IPS DF 6.9 (cell line): Measurements from ENCODE around the gene ABCG2.

ENCODE experiments used
- DNase-seq: peaks from one replicate; pipeline ENCODE4 v3.0.0-alpha.2; 2013; ENCODE audit warnings: low read depth, low spot score
- H3K27ac ChIP-seq: one replicate; pipeline ENCODE4 v1.5.1; 2013; ENCODE audit warnings: low read length, control low read depth
- H3K27me3 ChIP-seq: 2 replicates; pipeline ENCODE4 v1.6.1; 2013; ENCODE audit warnings: mild to moderate bottlenecking, low read length; ENCODE audit not compliant: control insufficient read depth, insufficient read depth
- H3K36me3 ChIP-seq: 2 replicates; pipeline ENCODE4 v1.6.1; 2013; ENCODE audit warnings: low read length; ENCODE audit not compliant: control insufficient read depth, insufficient read depth
- H3K4me1 ChIP-seq: 2 replicates; pipeline ENCODE4 v1.6.1; 2013; ENCODE audit warnings: low read length; ENCODE audit not compliant: control insufficient read depth, insufficient read depth
- H3K4me3 ChIP-seq: 2 replicates; pipeline ENCODE4 v1.5.1; 2013; ENCODE audit warnings: mild to moderate bottlenecking, low read length
- H3K9me3 ChIP-seq: 2 replicates; pipeline ENCODE4 v1.6.1; 2013; ENCODE audit warnings: low read length, inconsistent platforms; ENCODE audit not compliant: control insufficient read depth, insufficient read depth
- WGBS: extraction: QIAGEN DNeasy Blood & Tissue Kit; methylation state at CpG from one replicate; pipeline ENCODE4 v1.1.7; 2013; ENCODE audit warnings: mixed read lengths, missing lambda C conversion rate; ENCODE audit not compliant: insufficient read length, insufficient coverage; 5-methylcytosine and 5-hydroxymethylcytosine counted together

Gene ABCG2

GRCh38 chr4:88078579-88078978 lies 79.9 kb downstream of the ABCG2 start:
- Histone ChIP-seq H3K9me3 (no peaks in the 10 kb centered on the region), H3K27me3 (no peaks in the 10 kb centered on the region), H3K36me3 (peaks cover 6% of the 10 kb centered on the region; the same call in 1 of the 2 replicates), H3K27ac (no peak overlapping the region), H3K4me3 (no peak overlapping the region), H3K4me1 (0 out of 2 replicates have a peak, but pooled peaks cover 1% of the 10 kb centered on the region)
- no peak for DNase-seq
- no CpG with 5 or more reads among the region's 2 CpGs for WGBS

GRCh38 chr4:88077911-88078524 lies 80.4 kb downstream of the ABCG2 start:
- no CpG with 5 or more reads among the region's 7 CpGs for WGBS
- Histone ChIP-seq H3K4me1 (0 out of 2 replicates have a peak, but pooled peaks cover 1% of the 10 kb centered on the region), H3K9me3 (no peaks in the 10 kb centered on the region), H3K4me3 (no peak overlapping the region), H3K27ac (no peak overlapping the region), H3K27me3 (no peaks in the 10 kb centered on the region), H3K36me3 (peaks cover 6% of the 10 kb centered on the region; the same call in 1 of the 2 replicates)
- DNase-seq: no peak

GRCh38 chr4:88075336-88075735 lies 83.1 kb downstream of the ABCG2 start:
- H3K9me3 ChIP-seq: no peaks in the 10 kb centered on the region
- H3K4me1 ChIP-seq: 0 out of 2 replicates have a peak, but pooled peaks cover 1% of the 10 kb centered on the region
- H3K4me3 ChIP-seq: no peak overlapping the region
- whole genome bisulfite sequencing: no CpG with 5 or more reads among the region's 9 CpGs
- no peak for DNase-seq
- H3K27ac ChIP-seq: no peak overlapping the region
- no peaks in the 10 kb centered on the region for H3K27me3 ChIP-seq
- H3K36me3 ChIP-seq: peaks cover 11% of the 10 kb centered on the region; the same call in 1 of the 2 replicates

GRCh38 chr4:88070031-88070430 lies 88.4 kb downstream of the ABCG2 start:
- DNase-seq: no peak
- Histone ChIP-seq H3K9me3 (no peaks in the 10 kb centered on the region), H3K27ac (no peak overlapping the region), H3K4me1 (no peaks in the 10 kb centered on the region), H3K36me3 (peaks cover 13% of the 10 kb centered on the region; the same call in 1 of the 2 replicates), H3K27me3 (no peaks in the 10 kb centered on the region), H3K4me3 (no peak overlapping the region)
- WGBS: no CpG with 5 or more reads among the region's 1 CpG

GRCh38 chr4:88064410-88064809 lies 94.0 kb downstream of the ABCG2 start:
- Histone ChIP-seq H3K27ac (no peak overlapping the region), H3K36me3 (peaks cover 6% of the 10 kb centered on the region; the same call in 1 of the 2 replicates), H3K4me1 (no peaks in the 10 kb centered on the region), H3K4me3 (no peak overlapping the region), H3K27me3 (no peaks in the 10 kb centered on the region), H3K9me3 (no peaks in the 10 kb centered on the region)
- no CpG with 5 or more reads among the region's 6 CpGs for WGBS
- DNase-seq: no peak

- no CpG with 5 or more reads among the region's 5 CpGs for WGBS
- no peaks in the 10 kb centered on the region for H3K4me1 ChIP-seq
- H3K9me3 ChIP-seq: no peaks in the 10 kb centered on the region
- H3K27me3 ChIP-seq: no peaks in the 10 kb centered on the region
- DNase-seq: no peak
- H3K36me3 ChIP-seq: peaks cover 6% of the 10 kb centered on the region; the same call in 1 of the 2 replicates
- no peak overlapping the region for H3K27ac ChIP-seq
- no peak overlapping the region for H3K4me3 ChIP-seq
Observed at GRCh38 chr4:88063634-88064296, 94.7 kb downstream of the ABCG2 start.

- peaks cover 3% of the 10 kb centered on the region; the same call in 1 of the 2 replicates for H3K36me3 ChIP-seq
- no peaks in the 10 kb centered on the region for H3K27me3 ChIP-seq
- no peak overlapping the region for H3K27ac ChIP-seq
- no peaks in the 10 kb centered on the region for H3K4me1 ChIP-seq
- H3K9me3 ChIP-seq: no peaks in the 10 kb centered on the region
- H3K4me3 ChIP-seq: no peak overlapping the region
- WGBS: no CpG with 5 or more reads among the region's 1 CpG
- no peak for DNase-seq
Observed at GRCh38 chr4:88062843-88063242, 95.6 kb downstream of the ABCG2 start.

GRCh38 chr4:88062311-88062710 lies 96.1 kb downstream of the ABCG2 start:
- no peak for DNase-seq
- Histone ChIP-seq H3K27me3 (no peaks in the 10 kb centered on the region), H3K27ac (no peak overlapping the region), H3K4me3 (no peak overlapping the region), H3K9me3 (no peaks in the 10 kb centered on the region), H3K4me1 (no peaks in the 10 kb centered on the region), H3K36me3 (no peaks in the 10 kb centered on the region; the same call in 1 of the 2 replicates)
- WGBS: no CpG with 5 or more reads among the region's 1 CpG

- Histone ChIP-seq H3K9me3 (no peaks in the 10 kb centered on the region), H3K27me3 (no peaks in the 10 kb centered on the region), H3K36me3 (no peaks in the 10 kb centered on the region; the same call in 1 of the 2 replicates), H3K4me3 (no peak overlapping the region), H3K4me1 (no peaks in the 10 kb centered on the region), H3K27ac (no peak overlapping the region)
- DNase-seq: no peak
- WGBS: no CpG with 5 or more reads among the region's 2 CpGs
Observed at GRCh38 chr4:88060431-88060830, 98.0 kb downstream of the ABCG2 start.

GRCh38 chr4:88059766-88060165 lies 98.7 kb downstream of the ABCG2 start:
- no peaks in the 10 kb centered on the region for H3K27me3 ChIP-seq
- H3K27ac ChIP-seq: no peak overlapping the region
- no peak overlapping the region for H3K4me3 ChIP-seq
- no peak for DNase-seq
- H3K9me3 ChIP-seq: no peaks in the 10 kb centered on the region
- no CpG with 5 or more reads among the region's 2 CpGs for WGBS
- H3K4me1 ChIP-seq: no peaks in the 10 kb centered on the region
- no peaks in the 10 kb centered on the region; the same call in 1 of the 2 replicates for H3K36me3 ChIP-seq
